IMR-90 (cell line): ENCODE measurements around the gene PRAMEF12. TPM values are rescaled to one million over a fixed set of nuclear protein-coding genes. Genes with fewer than 3 reads are reported as not detected.

ENCODE experiments used
- ATAC-seq: fragments of 200-7000 bp; cut with Tn5 transposase; 2 replicates; pipeline ENCODE4 v1.9.1; 2020; ENCODE audit warnings: low read depth, mild to moderate bottlenecking, moderate library complexity
- BruUV-seq: library from RNA; stranded (reverse); fragments of 400-500 nt; replicated peaks from 2 replicates; lab custom pipeline; 2021; lab: Mats Ljungman, UMichigan
- CTCF ChIA-PET: fragments of 300-600 bp; formaldehyde crosslinking; extraction: SDS; loops from one replicate; lab custom pipeline; 2021; ENCODE audit warnings: antibody characterized with exemption; lab: Yijun Ruan, JAX
- POLR2A ChIA-PET: fragments of 300-600 bp; sonication (Branson Sonifier 250); formaldehyde crosslinking; loops from one replicate; lab custom pipeline; 2022; ENCODE audit warnings: antibody characterized with exemption; ENCODE audit not compliant: unreplicated experiment; lab: Charles Lee
- DNase-seq: peaks from one replicate; pipeline ENCODE4 v3.0.0; 2013
- H2AFZ ChIP-seq: replicated peaks from 2 replicates; pipeline ENCODE3; 2013; ENCODE audit warnings: low read length, mild to moderate bottlenecking; ENCODE audit not compliant: poor library complexity
- H2AK5ac ChIP-seq: 2 replicates; pipeline ENCODE4 v1.6.1; 2013; ENCODE audit warnings: low read depth, low read length, inconsistent platforms
- H2AK9ac ChIP-seq: replicated peaks from 2 replicates; pipeline ENCODE3; 2013; ENCODE audit warnings: mild to moderate bottlenecking, low read depth, low read length, moderate library complexity; ENCODE audit not compliant: poor library complexity
- H2BK120ac ChIP-seq: 2 replicates; pipeline ENCODE4 v1.6.1; 2013; ENCODE audit warnings: low read depth, low read length, inconsistent platforms
- H2BK15ac ChIP-seq: 3 replicates; pipeline ENCODE4 v1.6.1; 2013; ENCODE audit warnings: low read depth, low read length, inconsistent platforms
- H2BK20ac ChIP-seq: 2 replicates; pipeline ENCODE4 v1.6.1; 2013; ENCODE audit warnings: low read depth, mild to moderate bottlenecking, inconsistent platforms, low read length, moderate library complexity
- H2BK5ac ChIP-seq: 2 replicates; pipeline ENCODE4 v1.6.1; 2013; ENCODE audit warnings: mild to moderate bottlenecking, low read depth, low read length, inconsistent platforms; ENCODE audit not compliant: poor library complexity, severe bottlenecking
- H3K14ac ChIP-seq: replicated peaks from 2 replicates; pipeline ENCODE4 v1.6.1; 2013; ENCODE audit warnings: low read depth, low read length, inconsistent platforms
- H3K18ac ChIP-seq: 2 replicates; pipeline ENCODE4 v1.6.1; 2013; ENCODE audit warnings: low read depth, low read length, control low read depth
- H3K23ac ChIP-seq: 2 replicates; pipeline ENCODE4 v1.6.1; 2013; ENCODE audit warnings: low read depth, low read length, inconsistent platforms
- H3K27ac ChIP-seq: 2 replicates; pipeline ENCODE4 v1.5.1; 2013; ENCODE audit warnings: mild to moderate bottlenecking, control low read depth, low read length; ENCODE audit not compliant: insufficient read depth
- H3K27me3 ChIP-seq: 2 replicates; pipeline ENCODE4 v1.6.1; 2013; ENCODE audit warnings: low read length; ENCODE audit not compliant: control insufficient read depth, insufficient read depth
- H3K36me3 ChIP-seq: 2 replicates; pipeline ENCODE4 v1.6.1; 2013; ENCODE audit warnings: low read length, mixed read lengths; ENCODE audit not compliant: control insufficient read depth, insufficient read depth
- H3K4ac ChIP-seq: 2 replicates; pipeline ENCODE4 v1.6.1; 2013; ENCODE audit warnings: low read depth, low read length, inconsistent platforms
- H3K4me1 ChIP-seq: 2 replicates; pipeline ENCODE4 v1.6.1; 2013; ENCODE audit warnings: low read length, mixed read lengths; ENCODE audit not compliant: control insufficient read depth, insufficient read depth
- H3K4me2 ChIP-seq: 2 replicates; pipeline ENCODE4 v1.6.1; 2013; ENCODE audit warnings: low read depth, mild to moderate bottlenecking, control low read depth, low read length, moderate library complexity
- H3K4me3 ChIP-seq: 2 replicates; pipeline ENCODE4 v1.5.1; 2013; ENCODE audit warnings: low read depth, mild to moderate bottlenecking, control low read depth, low read length, moderate library complexity; ENCODE audit not compliant: insufficient read depth
- H3K56ac ChIP-seq: 2 replicates; pipeline ENCODE4 v1.6.1; 2013; ENCODE audit warnings: low read length, inconsistent platforms; ENCODE audit not compliant: insufficient read depth; ENCODE audit errors: extremely low read depth
- H3K79me1 ChIP-seq, 2 experiments: 2 replicates each; pipeline ENCODE4 v1.6.1; 2013; ENCODE audit warnings: low read length in 2 of 2, inconsistent platforms in 1 of 2, low read depth in 1 of 2
- H3K9ac ChIP-seq: 2 replicates; pipeline ENCODE4 v1.6.1; 2013; ENCODE audit warnings: low read depth, low read length, control low read depth
- H3K9me1 ChIP-seq: 2 replicates; pipeline ENCODE4 v1.6.1; 2013; ENCODE audit warnings: low read length, inconsistent platforms; ENCODE audit not compliant: insufficient read depth
- H3K9me3 ChIP-seq: 2 replicates; pipeline ENCODE4 v1.6.1; 2013; ENCODE audit warnings: low read length; ENCODE audit not compliant: control insufficient read depth, insufficient read depth
- H4K20me1 ChIP-seq: 2 replicates; pipeline ENCODE4 v1.6.1; 2013; ENCODE audit warnings: low read length, inconsistent platforms; ENCODE audit not compliant: insufficient read depth
- H4K5ac ChIP-seq: 2 replicates; pipeline ENCODE4 v1.6.1; 2013; ENCODE audit warnings: mild to moderate bottlenecking, low read depth, low read length, control low read depth
- H4K8ac ChIP-seq, 2 experiments: 2 replicates each; pipeline ENCODE4 v1.6.1; 2013; ENCODE audit warnings: low read depth in 2 of 2, low read length in 2 of 2, control low read depth in 1 of 2, inconsistent platforms in 1 of 2
- H4K91ac ChIP-seq: 2 replicates; pipeline ENCODE4 v1.6.1; 2013; ENCODE audit warnings: low read depth, low read length, inconsistent platforms; ENCODE audit not compliant: insufficient read depth
- BHLHE40 ChIP-seq: fragments of 150-350 bp; IDR thresholded peaks from 2 replicates; pipeline ENCODE4 v1.6.1; 2016; ENCODE audit warnings: mild to moderate bottlenecking, low read depth, low read length
- CEBPB ChIP-seq: IDR thresholded peaks from 2 replicates; pipeline ENCODE4 v1.6.1; 2012; ENCODE audit warnings: low read depth, low read length, improper control_type of control experiment
- CTCF ChIP-seq: conservative IDR thresholded peaks from 2 replicates; pipeline ENCODE4 v1.5.1; 2012; ENCODE audit warnings: mild to moderate bottlenecking, low read depth, low read length, improper control_type of control experiment
- MAFK ChIP-seq: IDR thresholded peaks from 2 replicates; pipeline ENCODE4 v1.6.1; 2012; ENCODE audit warnings: low read depth, low read length, improper control_type of control experiment
- RCOR1 ChIP-seq: IDR thresholded peaks from 2 replicates; pipeline ENCODE4 v1.6.1; 2012; ENCODE audit warnings: mild to moderate bottlenecking, low read length, improper control_type of control experiment; ENCODE audit not compliant: insufficient replicate concordance
- SMC3 ChIP-seq: fragments of 150-350 bp; IDR thresholded peaks from 2 replicates; pipeline ENCODE4 v1.6.1; 2016; ENCODE audit warnings: low read depth, mild to moderate bottlenecking, antibody characterized with exemption, low read length, moderate library complexity
- WGBS, 2 experiments: methylation state at CpG; one replicate each; pipeline versions ENCODE4 v1.1.5 to v1.1.7; 2013; ENCODE audit warnings: missing lambda C conversion rate in 2 of 2; ENCODE audit not compliant: insufficient read length in 1 of 2; ENCODE audit errors: extremely low coverage in 2 of 2; 5-methylcytosine and 5-hydroxymethylcytosine counted together
- dilution Hi-C: fragments of 300-500 bp; cut with HindIII; formaldehyde crosslinking; loops from one replicate; pipeline ENCODE4 v1.14.3; 2018; ENCODE audit warnings: low sequenced_read_pairs; ENCODE audit not compliant: unreplicated experiment
- in situ Hi-C: fragments of 300-500 bp; cut with MboI; formaldehyde crosslinking; loops from 3 replicates; pipeline ENCODE4 v1.14.3; 2019; ENCODE audit warnings: low sequenced_read_pairs, inconsistent platforms, mixed read lengths
- intact Hi-C: fragments of 100-400 bp; cut with micrococcal nuclease; formaldehyde crosslinking; loops from 2 replicates; pipeline ENCODE4 v1.10.0; 2022
- polyA plus RNA-seq, 3 experiments: library from polyadenylated mRNA; depleted of rRNA; stranded (reverse); fragments of >200 nt; gene quantifications; 2 replicates each; pipeline ENCODE4 v1.2.3, GENCODE V29; 2012; ENCODE audit warnings: low replicate concordance in 1 of 3
- total RNA-seq: library from RNA; depleted of rRNA; stranded (reverse); fragments of >200 nt; gene quantifications from 2 replicates; pipeline ENCODE4 v1.2.3, GENCODE V29; 2012

PRAMEF12 gene
- total and polyA plus RNA-seq, 2 of the 4 experiments (the other 2 are of a cell fraction), result not detected

- in situ Hi-C loops, result no loop called here
These were observed 2.4 kb upstream of the PRAMEF12 start for GRCh38 chr1:12771186-12771585.

More at GRCh38 chr1:12771186-12771585, 2.4 kb upstream of the PRAMEF12 start:
- no TSS peak for BruUV-seq
- Histone ChIP-seq H3K79me1 (no peaks in the 10 kb centered on the region), H4K91ac (no peak overlapping the region), H3K9me3 (peaks cover 36% of the 10 kb centered on the region), H3K9me1 (no peaks in the 10 kb centered on the region), H4K8ac (no peak overlapping the region), H3K4me1 (no peaks in the 10 kb centered on the region), H3K27me3 (no peaks in the 10 kb centered on the region), H3K56ac (no peak overlapping the region), H2BK20ac (no peak overlapping the region), H4K5ac (no peak overlapping the region), H3K9ac (no peak overlapping the region), H2BK15ac (no peak overlapping the region), H2AK5ac (no peak overlapping the region), H3K36me3 (no peaks in the 10 kb centered on the region), H2BK120ac (no peak overlapping the region), H3K4me2 (no peak overlapping the region), H4K20me1 (no peaks in the 10 kb centered on the region), H3K18ac (no peak overlapping the region), H3K4ac (no peak overlapping the region), H2AFZ (no peak overlapping the region), H3K23ac (no peak overlapping the region), H3K4me3 (no peak overlapping the region), H2BK5ac (no peak overlapping the region), H2AK9ac (no peak overlapping the region), H3K14ac (no peak overlapping the region), H3K27ac (no peak overlapping the region)
- intact Hi-C loops, result no loop called here
- DNase-seq, result no peak
- ChIA-PET CTCF (no interaction called here), POLR2A (no interaction called here)
- no peak for ATAC-seq
- WGBS, 2 experiments, result 17% methylated on average over 1 of the region's 5 CpGs; no CpG with 5 or more reads in 1 of the 2 experiments
- dilution Hi-C loops, result no loop called here
- TF ChIP-seq CEBPB, result no peak
- TF ChIP-seq SMC3, result no peak
- TF ChIP-seq CTCF, result no peak
- TF ChIP-seq MAFK, result no peak
- TF ChIP-seq RCOR1, result no peak
- TF ChIP-seq BHLHE40, result no peak
